Osteoblast (primary cell): ENCODE results near the gene TMC5. TPM values are rescaled to one million over a fixed set of nuclear protein-coding genes. Genes with fewer than 3 reads are reported as not detected.

Experiments used
- DNase-seq: peaks from one replicate; pipeline ENCODE4 v3.0.0; 2011; ENCODE audit warnings: low spot score, mixed read lengths; ENCODE audit not compliant: insufficient read length; ENCODE audit errors: missing footprints
- H2AFZ ChIP-seq: 2 replicates; pipeline ENCODE4 v1.6.0; 2011; ENCODE audit warnings: mild to moderate bottlenecking, low read length
- H3K27ac ChIP-seq: 2 replicates; pipeline ENCODE4 v1.5.1; 2011; ENCODE audit warnings: mild to moderate bottlenecking, low read depth, low read length, moderate library complexity
- H3K27me3 ChIP-seq: 2 replicates; pipeline ENCODE4 v1.6.0; 2012; ENCODE audit warnings: mild to moderate bottlenecking, control low read depth, inconsistent platforms, low read length, moderate library complexity; ENCODE audit not compliant: insufficient read depth
- H3K36me3 ChIP-seq: 2 replicates; pipeline ENCODE4 v1.5.1; 2011; ENCODE audit warnings: mild to moderate bottlenecking, low read length, control low read depth, moderate library complexity; ENCODE audit not compliant: insufficient read depth
- H3K4me1 ChIP-seq: 2 replicates; pipeline ENCODE4 v1.5.1; 2011; ENCODE audit warnings: mild to moderate bottlenecking, low read length, control low read depth, moderate library complexity; ENCODE audit not compliant: insufficient read depth
- H3K4me2 ChIP-seq: 2 replicates; pipeline ENCODE4 v1.6.0; 2011; ENCODE audit warnings: mild to moderate bottlenecking, low read length; ENCODE audit not compliant: insufficient read depth
- H3K4me3 ChIP-seq: fragments of 200-600 bp; sonication (generic); 3 replicates; pipeline ENCODE4 v1.5.1; 2012; ENCODE audit warnings: mild to moderate bottlenecking, low read length, inconsistent platforms; ENCODE audit not compliant: insufficient read depth
- H3K79me2 ChIP-seq: 2 replicates; pipeline ENCODE4 v1.6.0; 2012; ENCODE audit warnings: mild to moderate bottlenecking, low read length, control low read depth, inconsistent platforms; ENCODE audit not compliant: insufficient read depth
- H3K9me3 ChIP-seq: 2 replicates; pipeline ENCODE4 v1.5.1; 2011; ENCODE audit warnings: low read depth, low read length, control low read depth
- H4K20me1 ChIP-seq: 2 replicates; pipeline ENCODE4 v1.6.0; 2012; ENCODE audit warnings: mild to moderate bottlenecking, low read length, control low read depth; ENCODE audit not compliant: insufficient read depth
- total RNA-seq: library from RNA; depleted of rRNA; stranded (reverse); fragments of >200 nt; gene quantifications from 2 replicates; pipeline ENCODE4 v1.2.3, GENCODE V29; 2012
- TF ChIP-seq, protein P1 (sequence below): IDR thresholded peaks from 2 replicates; pipeline ENCODE4 v1.5.1; 2011; ENCODE audit warnings: mild to moderate bottlenecking, low read depth, low read length, moderate library complexity; ENCODE audit errors: extremely low read depth

Gene TMC5
- total RNA-seq, 1 donor: under 0.01 TPM

DNA sequence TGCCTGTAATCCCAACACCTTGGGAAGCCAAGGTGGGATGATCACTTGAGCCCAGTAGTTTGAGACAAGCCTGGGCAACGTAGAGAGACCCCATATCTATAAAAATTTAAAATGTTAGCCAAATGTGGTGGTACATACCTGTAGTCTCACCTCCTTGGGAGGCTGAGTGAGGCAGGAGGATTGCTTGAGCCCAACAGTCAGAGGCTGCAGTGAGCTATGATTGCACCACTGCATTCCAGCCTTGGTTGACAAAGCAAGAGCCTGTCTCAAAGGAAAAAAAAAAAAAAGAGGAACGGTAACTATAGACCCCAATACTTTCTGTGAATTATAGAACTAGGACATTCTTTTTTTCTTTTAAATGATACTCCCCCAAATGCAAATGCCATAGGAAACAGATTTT is 1.8 kb upstream of the TMC5 start:
- H3K27me3 ChIP-seq: peaks cover 12% of the 10 kb centered on the region
- no peaks in the 10 kb centered on the region for H3K36me3 ChIP-seq
- H3K9me3 ChIP-seq: no peaks in the 10 kb centered on the region
- H4K20me1 ChIP-seq: no peaks in the 10 kb centered on the region
- no peaks in the 10 kb centered on the region for H3K4me1 ChIP-seq
- no peak overlapping the region for H3K27ac ChIP-seq
- H3K79me2 ChIP-seq: no peaks in the 10 kb centered on the region
- no peak overlapping the region for H3K4me3 ChIP-seq
- TF ChIP-seq, protein P1, sequence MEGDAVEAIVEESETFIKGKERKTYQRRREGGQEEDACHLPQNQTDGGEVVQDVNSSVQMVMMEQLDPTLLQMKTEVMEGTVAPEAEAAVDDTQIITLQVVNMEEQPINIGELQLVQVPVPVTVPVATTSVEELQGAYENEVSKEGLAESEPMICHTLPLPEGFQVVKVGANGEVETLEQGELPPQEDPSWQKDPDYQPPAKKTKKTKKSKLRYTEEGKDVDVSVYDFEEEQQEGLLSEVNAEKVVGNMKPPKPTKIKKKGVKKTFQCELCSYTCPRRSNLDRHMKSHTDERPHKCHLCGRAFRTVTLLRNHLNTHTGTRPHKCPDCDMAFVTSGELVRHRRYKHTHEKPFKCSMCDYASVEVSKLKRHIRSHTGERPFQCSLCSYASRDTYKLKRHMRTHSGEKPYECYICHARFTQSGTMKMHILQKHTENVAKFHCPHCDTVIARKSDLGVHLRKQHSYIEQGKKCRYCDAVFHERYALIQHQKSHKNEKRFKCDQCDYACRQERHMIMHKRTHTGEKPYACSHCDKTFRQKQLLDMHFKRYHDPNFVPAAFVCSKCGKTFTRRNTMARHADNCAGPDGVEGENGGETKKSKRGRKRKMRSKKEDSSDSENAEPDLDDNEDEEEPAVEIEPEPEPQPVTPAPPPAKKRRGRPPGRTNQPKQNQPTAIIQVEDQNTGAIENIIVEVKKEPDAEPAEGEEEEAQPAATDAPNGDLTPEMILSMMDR: no peak
- DNase-seq: no peak
- H3K4me2 ChIP-seq: no peak overlapping the region
- no peak overlapping the region for H2AFZ ChIP-seq

DNA sequence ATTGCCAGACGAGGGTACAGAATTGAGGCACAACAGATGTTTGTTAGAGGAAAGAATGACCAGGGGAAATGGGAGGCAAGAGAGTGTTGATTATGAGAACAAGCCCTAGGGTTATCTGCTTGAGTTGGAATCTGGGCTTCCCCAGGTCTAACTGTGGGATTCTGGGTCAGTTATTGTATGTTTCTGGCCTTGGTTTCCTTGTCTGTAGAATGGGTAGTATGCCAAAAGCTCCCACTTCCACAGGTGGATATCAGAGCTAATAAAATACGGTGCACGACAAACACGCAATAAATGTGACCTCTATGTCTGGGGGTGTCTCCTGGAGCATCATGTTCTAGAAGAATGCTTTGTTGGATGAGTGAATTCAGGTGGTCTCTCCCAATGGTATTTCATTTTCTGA is 517 bp downstream of the TMC5 start:
- Histone ChIP-seq H3K4me1 (no peaks in the 10 kb centered on the region), H3K79me2 (no peaks in the 10 kb centered on the region), H4K20me1 (no peaks in the 10 kb centered on the region), H3K9me3 (no peaks in the 10 kb centered on the region), H3K4me2 (no peak overlapping the region), H3K27ac (no peak overlapping the region), H3K36me3 (no peaks in the 10 kb centered on the region), H2AFZ (no peak overlapping the region), H3K27me3 (no peaks in the 10 kb centered on the region), H3K4me3 (no peak overlapping the region)
- no peak for DNase-seq
- TF ChIP-seq, protein P1: no peak

DNA sequence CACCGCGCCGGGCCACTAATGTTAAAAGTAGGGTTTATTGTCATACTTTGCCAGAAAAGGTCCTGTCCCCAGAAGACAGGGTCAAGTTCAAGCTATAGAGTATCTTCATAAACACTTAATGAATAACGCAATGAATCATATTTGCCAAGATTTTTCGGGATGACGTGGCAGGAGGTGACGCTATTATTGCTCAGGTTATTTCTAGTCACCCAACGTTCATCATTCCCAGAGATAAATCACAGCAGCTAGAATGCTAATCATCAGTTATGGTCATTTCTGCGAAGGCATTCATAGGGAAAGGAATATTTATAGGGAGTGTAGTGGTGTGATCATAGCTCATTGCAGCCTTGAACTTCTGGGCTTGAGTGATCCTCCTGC is 2.0 kb downstream of the TMC5 start:
- H3K27me3 ChIP-seq: no peaks in the 10 kb centered on the region
- H3K9me3 ChIP-seq: no peaks in the 10 kb centered on the region
- no peak overlapping the region for H3K27ac ChIP-seq
- H2AFZ ChIP-seq: no peak overlapping the region
- H3K4me3 ChIP-seq: no peak overlapping the region
- TF ChIP-seq, protein P1: no peak
- no peaks in the 10 kb centered on the region for H3K36me3 ChIP-seq
- no peak overlapping the region for H3K4me2 ChIP-seq
- H3K4me1 ChIP-seq: no peaks in the 10 kb centered on the region
- H3K79me2 ChIP-seq: no peaks in the 10 kb centered on the region
- H4K20me1 ChIP-seq: no peaks in the 10 kb centered on the region
- DNase-seq: peak; percentile 51

DNA sequence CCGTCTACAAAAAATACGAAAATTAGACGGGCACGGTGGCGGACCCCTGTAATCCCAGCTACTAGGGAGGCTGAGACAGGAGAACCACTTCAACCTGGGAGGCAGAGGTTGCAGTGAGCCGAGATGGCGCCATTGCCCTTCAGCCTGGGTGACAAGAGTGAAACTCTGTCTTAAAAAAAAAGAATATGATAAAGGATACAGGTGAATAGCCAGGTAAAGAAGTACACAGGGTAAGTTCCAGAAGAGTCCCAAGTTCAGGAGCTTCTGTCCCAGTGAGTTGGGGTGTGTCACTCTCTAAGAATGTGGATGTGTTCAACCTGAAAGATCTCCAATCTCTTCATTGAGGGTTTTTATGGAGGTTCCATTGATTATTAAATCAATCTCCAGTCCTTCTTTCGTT is 6.8 kb downstream of the TMC5 start:
- H3K79me2 ChIP-seq: no peaks in the 10 kb centered on the region
- DNase-seq: no peak
- no peak overlapping the region for H2AFZ ChIP-seq
- no peaks in the 10 kb centered on the region for H3K36me3 ChIP-seq
- TF ChIP-seq, protein P1: no peak
- no peaks in the 10 kb centered on the region for H3K27me3 ChIP-seq
- no peak overlapping the region for H3K27ac ChIP-seq
- H3K4me3 ChIP-seq: no peak overlapping the region
- H3K4me2 ChIP-seq: no peak overlapping the region
- H3K4me1 ChIP-seq: no peaks in the 10 kb centered on the region
- no peaks in the 10 kb centered on the region for H3K9me3 ChIP-seq
- H4K20me1 ChIP-seq: no peaks in the 10 kb centered on the region
